ENCODE results near the gene PPAT. TPM values are rescaled to one million over a fixed set of nuclear protein-coding genes. Genes with fewer than 3 reads are reported as not detected.
"Not testable (repeated sequence)": the region's sequence is repeated elsewhere in the genome, so short reads cannot be mapped to it uniquely, and the experiment has no call there.

The PPAT gene
- total RNA-seq, 4 donors from 2014 or later, result 4.5 to 11.4 (median 9.3) TPM

DNA sequence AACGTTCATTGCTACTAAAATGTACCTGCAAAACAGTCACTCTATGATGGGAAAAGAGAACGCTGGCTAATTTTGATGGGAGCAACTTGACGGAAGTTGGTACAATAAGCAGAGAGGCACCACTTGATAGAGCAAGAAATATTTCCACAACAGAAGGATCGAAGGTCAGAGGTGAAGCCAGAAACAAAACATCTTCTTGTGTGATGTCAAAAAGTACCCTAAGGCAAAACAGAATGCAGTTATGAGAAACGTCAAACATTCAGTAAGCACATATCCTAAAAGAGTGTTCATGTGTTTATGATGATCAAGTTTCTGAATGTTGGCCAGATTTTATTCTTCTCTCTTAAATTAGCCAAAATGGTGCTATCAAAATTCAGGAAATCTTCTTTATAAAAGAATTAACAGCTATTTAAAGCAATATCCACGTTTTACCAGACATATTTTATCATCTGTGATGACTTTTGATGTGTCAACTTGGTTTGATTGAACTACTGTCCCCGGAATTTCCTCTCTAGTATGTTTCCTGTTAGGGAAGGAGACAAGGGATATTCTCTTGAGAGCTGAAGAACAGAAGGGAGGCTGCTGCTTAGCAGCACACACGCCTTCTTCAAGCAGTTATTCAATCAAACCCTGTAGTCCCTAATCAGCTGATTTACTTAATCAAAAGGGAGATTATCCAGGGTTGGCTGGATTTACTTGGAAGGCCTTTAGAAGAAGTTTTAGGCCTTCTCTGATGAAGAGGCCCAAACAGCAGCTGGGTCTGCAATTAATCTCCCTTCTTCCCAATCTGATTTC, 63.8 kb downstream of the PPAT start:
- H3K27ac ChIP-seq, result no peak overlapping the region
- intact Hi-C loops (cut with DNase I), result no loop called here
- no peaks in the 10 kb centered on the region for H3K4me1 ChIP-seq
- no peak for TF ChIP-seq POLR2A (IDR thresholded peaks at IDR 0.05)
- TF ChIP-seq, protein P1, sequence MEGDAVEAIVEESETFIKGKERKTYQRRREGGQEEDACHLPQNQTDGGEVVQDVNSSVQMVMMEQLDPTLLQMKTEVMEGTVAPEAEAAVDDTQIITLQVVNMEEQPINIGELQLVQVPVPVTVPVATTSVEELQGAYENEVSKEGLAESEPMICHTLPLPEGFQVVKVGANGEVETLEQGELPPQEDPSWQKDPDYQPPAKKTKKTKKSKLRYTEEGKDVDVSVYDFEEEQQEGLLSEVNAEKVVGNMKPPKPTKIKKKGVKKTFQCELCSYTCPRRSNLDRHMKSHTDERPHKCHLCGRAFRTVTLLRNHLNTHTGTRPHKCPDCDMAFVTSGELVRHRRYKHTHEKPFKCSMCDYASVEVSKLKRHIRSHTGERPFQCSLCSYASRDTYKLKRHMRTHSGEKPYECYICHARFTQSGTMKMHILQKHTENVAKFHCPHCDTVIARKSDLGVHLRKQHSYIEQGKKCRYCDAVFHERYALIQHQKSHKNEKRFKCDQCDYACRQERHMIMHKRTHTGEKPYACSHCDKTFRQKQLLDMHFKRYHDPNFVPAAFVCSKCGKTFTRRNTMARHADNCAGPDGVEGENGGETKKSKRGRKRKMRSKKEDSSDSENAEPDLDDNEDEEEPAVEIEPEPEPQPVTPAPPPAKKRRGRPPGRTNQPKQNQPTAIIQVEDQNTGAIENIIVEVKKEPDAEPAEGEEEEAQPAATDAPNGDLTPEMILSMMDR (IDR thresholded peaks at IDR 0.05), result no peak
- H3K36me3 ChIP-seq, result peaks cover 0 to 40% (median 0%) of the 10 kb centered on the region in 3 donors
- 60% methylated on average over 8 of the region's 8 CpGs for WGBS, 2 donors
- no peaks in the 10 kb centered on the region for H3K9me3 ChIP-seq
- no peak for DNase-seq
- H3K4me3 ChIP-seq, result no peak overlapping the region
- no peaks in the 10 kb centered on the region for H3K27me3 ChIP-seq

- no peaks in the 10 kb centered on the region for H3K27me3 ChIP-seq
- H3K4me3 ChIP-seq, result no peak overlapping the region
- DNase-seq, result no peak
- H3K9me3 ChIP-seq, result no peaks in the 10 kb centered on the region
- intact Hi-C loops (cut with DNase I), result no loop called here
- no peak overlapping the region for H3K27ac ChIP-seq
- TF ChIP-seq POLR2A (IDR thresholded peaks at IDR 0.05), result no peak
- TF ChIP-seq, protein P1 (IDR thresholded peaks at IDR 0.05), result no peak
- H3K4me1 ChIP-seq, result no peaks in the 10 kb centered on the region
- peaks cover 0 to 40% (median 0%) of the 10 kb centered on the region in 3 donors for H3K36me3 ChIP-seq
- 95 to 96% methylated on average over 3 of the region's 3 CpGs for WGBS, 2 donors
Observed at GRCh38 chr4:56370377-56370776, 65.0 kb downstream of the PPAT start.

DNA sequence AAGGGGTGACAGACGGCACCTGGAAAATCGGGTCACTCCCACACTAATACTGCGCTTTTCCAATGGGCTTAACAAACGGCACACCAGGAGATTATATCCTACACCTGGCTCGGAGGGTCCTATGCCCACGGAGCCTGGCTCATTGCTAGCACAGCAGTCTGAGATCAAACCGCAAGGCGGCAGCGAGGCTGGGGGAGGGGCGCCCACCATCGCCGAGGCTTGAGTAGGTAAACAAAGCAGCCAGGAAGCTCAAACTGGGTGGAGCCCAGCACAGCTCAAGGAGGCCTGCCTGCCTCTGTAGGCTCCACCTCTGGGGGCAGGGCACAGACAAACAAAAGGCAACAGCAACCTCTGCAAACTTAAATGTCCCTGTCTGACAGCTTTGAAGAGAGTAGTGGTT, 72.4 kb downstream of the PPAT start:
- intact Hi-C loops (cut with DNase I); H3K4me3 ChIP-seq; H3K9me3 ChIP-seq; H3K27ac ChIP-seq; H3K27me3 ChIP-seq; DNase-seq; H3K4me1 ChIP-seq: not testable (repeated sequence)
- WGBS, 2 donors, result 100% methylated on average over 2 to 6 of the region's 12 CpGs
- H3K36me3 ChIP-seq, result peaks cover 0 to 40% (median 0%) of the 10 kb centered on the region in 3 donors

- Histone ChIP-seq H3K4me1 (no peaks in the 10 kb centered on the region), H3K9me3 (peaks cover 0 to 5% (median 0%) of the 10 kb centered on the region in 3 donors), H3K4me3 (no peak overlapping the region), H3K36me3 (peaks cover 0 to 56% (median 0%) of the 10 kb centered on the region in 3 donors), H3K27me3 (no peaks in the 10 kb centered on the region), H3K27ac (no peak overlapping the region)
- intact Hi-C loops (cut with DNase I), result no loop called here
- no peak for TF ChIP-seq POLR2A (IDR thresholded peaks at IDR 0.05)
- DNase-seq, result no peak
Observed at GRCh38 chr4:56360071-56360470, 75.3 kb downstream of the PPAT start.

- no peak overlapping the region for H3K4me3 ChIP-seq
Observed at GRCh38 chr4:56356650-56357049, 78.8 kb downstream of the PPAT start.

DNA sequence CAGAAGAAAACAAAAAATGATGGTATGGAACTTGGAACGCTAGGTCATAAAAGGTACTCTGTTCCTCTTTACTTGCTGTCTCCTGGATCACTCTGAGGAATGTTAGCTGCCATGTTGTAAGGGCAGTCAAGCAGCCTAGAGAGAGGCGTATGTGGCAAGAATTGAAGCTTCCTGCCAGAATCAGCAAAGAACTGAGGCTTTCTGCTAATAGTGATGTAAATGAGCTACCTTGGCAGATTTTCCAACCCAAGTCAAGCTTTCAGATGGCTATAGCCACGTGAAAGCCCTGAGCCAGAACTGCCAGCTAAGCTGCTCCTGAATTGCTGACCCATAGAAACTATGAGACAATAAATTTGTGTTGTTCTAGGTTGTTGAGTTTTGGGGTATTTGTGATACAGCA, 86.8 kb downstream of the PPAT start:
- no peaks in the 10 kb centered on the region for H3K4me1 ChIP-seq
- H3K36me3 ChIP-seq, result peaks cover 0 to 66% (median 0%) of the 10 kb centered on the region in 3 donors
- no peak overlapping the region for H3K4me3 ChIP-seq
- no peak overlapping the region for H3K27ac ChIP-seq
- H3K27me3 ChIP-seq, result no peaks in the 10 kb centered on the region
- TF ChIP-seq POLR2A (IDR thresholded peaks at IDR 0.05), result no peak
- WGBS, 2 donors, result 85 to 94% methylated on average over 3 of the region's 3 CpGs
- intact Hi-C loops (cut with DNase I), result no loop called here
- no peak for DNase-seq
- no peaks in the 10 kb centered on the region for H3K9me3 ChIP-seq

More at GRCh38 chr4:56356650-56357049, 78.8 kb downstream of the PPAT start:
- H3K9me3 ChIP-seq, result no peaks in the 10 kb centered on the region
- H3K4me1 ChIP-seq, result no peaks in the 10 kb centered on the region
- peaks cover 0 to 71% (median 0%) of the 10 kb centered on the region in 3 donors for H3K36me3 ChIP-seq
- intact Hi-C loops (cut with DNase I), result no loop called here
- H3K27ac ChIP-seq, result no peak overlapping the region
- TF ChIP-seq POLR2A (IDR thresholded peaks at IDR 0.05), result no peak
- TF ChIP-seq, protein P1 (IDR thresholded peaks at IDR 0.05), result no peak
- no peaks in the 10 kb centered on the region for H3K27me3 ChIP-seq
- DNase-seq, result no peak
- 95% methylated on average over 7 to 9 of the region's 9 CpGs for WGBS, 2 donors

Measured in esophagus squamous epithelium (tissue), 5 donors.